ENCODE results near the gene TMEM44.
A peak's percentile ranks its signal among the peaks of the same experiment; 100 is the strongest.
"Not testable (repeated sequence)": the region's sequence is repeated elsewhere in the genome, so short reads cannot be mapped to it uniquely, and the experiment has no call there.

Gene TMEM44

GRCh38 chr3:194642769-194643168, 9.6 kb upstream of the TMEM44 start:
- DNase-seq (ENCODE audit: low read depth, low spot score), result no peak

GRCh38 chr3:194640829-194641228, 7.6 kb upstream of the TMEM44 start:
- no peak for DNase-seq (ENCODE audit: low read depth, low spot score)

GRCh38 chr3:194638991-194639605, 5.9 kb upstream of the TMEM44 start:
- DNase-seq (ENCODE audit: low read depth, low spot score), result no peak

GRCh38 chr3:194637541-194638400, 4.6 kb upstream of the TMEM44 start:
- no peak for DNase-seq (ENCODE audit: low read depth, low spot score)

GRCh38 chr3:194637066-194637465, 3.8 kb upstream of the TMEM44 start:
- peak; percentile 74 for DNase-seq (ENCODE audit: low read depth, low spot score)

GRCh38 chr3:194632809-194633348, 340 bp downstream of the TMEM44 start:
- no peak for DNase-seq (ENCODE audit: low read depth, low spot score)

GRCh38 chr3:194632226-194632808, 902 bp downstream of the TMEM44 start:
- DNase-seq (ENCODE audit: low read depth, low spot score), result no peak

- DNase-seq (ENCODE audit: low read depth, low spot score), result no peak
Measured at GRCh38 chr3:194631696-194632095, 1.5 kb downstream of the TMEM44 start.

GRCh38 chr3:194630681-194631080, 2.5 kb downstream of the TMEM44 start:
- DNase-seq (ENCODE audit: low read depth, low spot score), result not testable (repeated sequence)

GRCh38 chr3:194624956-194625355, 8.3 kb downstream of the TMEM44 start:
- DNase-seq (ENCODE audit: low read depth, low spot score), result no peak

- no peak for DNase-seq (ENCODE audit: low read depth, low spot score)
Measured at GRCh38 chr3:194623449-194624290, 9.5 kb downstream of the TMEM44 start.

- no peak for DNase-seq (ENCODE audit: low read depth, low spot score)
Measured at GRCh38 chr3:194622621-194623340, 10.4 kb downstream of the TMEM44 start.

GRCh38 chr3:194621947-194622346, 11.3 kb downstream of the TMEM44 start:
- no peak for DNase-seq (ENCODE audit: low read depth, low spot score)

- no peak for DNase-seq (ENCODE audit: low read depth, low spot score)
Measured at GRCh38 chr3:194620196-194620595, 13.0 kb downstream of the TMEM44 start.

GRCh38 chr3:194619741-194620140, 13.5 kb downstream of the TMEM44 start:
- no peak for DNase-seq (ENCODE audit: low read depth, low spot score)

- DNase-seq (ENCODE audit: low read depth, low spot score), result no peak
Measured at GRCh38 chr3:194618858-194619608, 14.2 kb downstream of the TMEM44 start.

- DNase-seq (ENCODE audit: low read depth, low spot score), result no peak
Measured at GRCh38 chr3:194617827-194618226, 15.4 kb downstream of the TMEM44 start.

GRCh38 chr3:194617143-194617671, 16.0 kb downstream of the TMEM44 start:
- DNase-seq (ENCODE audit: low read depth, low spot score), result peak; percentile 25

- DNase-seq (ENCODE audit: low read depth, low spot score), result no peak
Measured at GRCh38 chr3:194615226-194615625, 18.0 kb downstream of the TMEM44 start.

GRCh38 chr3:194612221-194612620, 21.0 kb downstream of the TMEM44 start:
- DNase-seq (ENCODE audit: low read depth, low spot score), result no peak
